HEK293 (cell line): ENCODE data around the gene PDZD8.
A peak's percentile ranks its signal among the peaks of the same experiment; 100 is the strongest.

Experiments used
- CTCF ChIA-PET: fragments of 350-600 bp; formaldehyde crosslinking; extraction: SDS; loops from one replicate; lab custom pipeline; 2021; ENCODE audit warnings: antibody characterized with exemption; lab: Yijun Ruan, JAX
- POLR2A ChIA-PET: fragments of 300-600 bp; formaldehyde crosslinking; extraction: SDS; loops from one replicate; lab custom pipeline; 2020; ENCODE audit warnings: antibody characterized with exemption, inconsistent platforms; lab: Yijun Ruan, JAX
- H3K27ac ChIP-seq: fragments of 200-500 bp; sonication (Bioruptor generic); 2 replicates; pipeline ENCODE4 v1.5.1; 2014; ENCODE audit warnings: low read depth, low read length, control low read depth, inconsistent platforms; ENCODE audit errors: extremely low read depth
- H3K36me3 ChIP-seq, 2 experiments: fragments of 200-500 bp in 1 of 2; sonication (Bioruptor generic) in 1 of 2; 1 replicate in 1 of 2; 2 replicates in 1 of 2; pipeline ENCODE4 v1.5.1; 2014 to 2017; ENCODE audit warnings: inconsistent platforms in 2 of 2, low read length in 2 of 2; ENCODE audit not compliant: control insufficient read depth in 2 of 2, insufficient read depth in 1 of 2
- H3K4me1 ChIP-seq: fragments of 200-500 bp; sonication (Bioruptor generic); 2 replicates; pipeline ENCODE4 v1.5.1; 2014; ENCODE audit warnings: mild to moderate bottlenecking, low read length, inconsistent platforms; ENCODE audit not compliant: control insufficient read depth, insufficient read depth
- H3K4me3 ChIP-seq: 2 replicates; pipeline ENCODE4 v1.5.1; 2011; ENCODE audit warnings: low read depth, mild to moderate bottlenecking, control low read depth, low read length, moderate library complexity
- H3K9me3 ChIP-seq: fragments of 200-500 bp; sonication (Bioruptor generic); 2 replicates; pipeline ENCODE4 v1.5.1; 2014; ENCODE audit warnings: low read depth, low read length, inconsistent platforms; ENCODE audit not compliant: control insufficient read depth, insufficient read depth
- IKZF3 ChIP-seq: fragments of 450-650 bp; IDR thresholded peaks from 2 replicates; pipeline ENCODE4 v1.5.0; 2018; ENCODE audit warnings: missing biosample characterization, mild to moderate bottlenecking, missing genetic modification characterization, moderate library complexity
- KLF10 ChIP-seq: fragments of 450-650 bp; IDR thresholded peaks from 2 replicates; pipeline ENCODE4 v1.5.1; 2018; ENCODE audit warnings: missing biosample characterization, mild to moderate bottlenecking, missing genetic modification characterization
- SCRT2 ChIP-seq: fragments of 450-650 bp; formaldehyde crosslinking; IDR thresholded peaks from 2 replicates; pipeline ENCODE4 v1.5.1; 2016; ENCODE audit warnings: missing biosample characterization, missing genetic modification characterization
- SP2 ChIP-seq: fragments of 450-650 bp; formaldehyde crosslinking; IDR thresholded peaks from 2 replicates; pipeline ENCODE4 v1.5.1; 2016; ENCODE audit warnings: missing biosample characterization, missing genetic modification characterization
- TRIM28 ChIP-seq: IDR thresholded peaks from 2 replicates; pipeline ENCODE4 v1.6.1; 2011; ENCODE audit warnings: low read length, control low read depth, borderline replicate concordance
- ZBTB1 ChIP-seq: fragments of 450-650 bp; formaldehyde crosslinking; IDR thresholded peaks from 2 replicates; pipeline ENCODE4 v1.5.1; 2016; ENCODE audit warnings: missing biosample characterization, missing genetic modification characterization
- ZBTB20 ChIP-seq: fragments of 450-650 bp; formaldehyde crosslinking; IDR thresholded peaks from 2 replicates; pipeline ENCODE4 v1.5.1; 2016; ENCODE audit warnings: missing biosample characterization, missing genetic modification characterization
- ZBTB44 ChIP-seq: fragments of 450-650 bp; IDR thresholded peaks from 2 replicates; pipeline ENCODE4 v1.5.1; 2018; ENCODE audit warnings: missing biosample characterization, mild to moderate bottlenecking, missing genetic modification characterization
- ZBTB7A ChIP-seq: fragments of 450-650 bp; formaldehyde crosslinking; IDR thresholded peaks from 2 replicates; pipeline ENCODE4 v1.5.1; 2016; ENCODE audit warnings: low read depth, missing biosample characterization, missing genetic modification characterization
- ZFP3 ChIP-seq: fragments of 450-650 bp; formaldehyde crosslinking; IDR thresholded peaks from 2 replicates; pipeline ENCODE4 v1.5.1; 2016; ENCODE audit warnings: low read depth, missing biosample characterization, missing genetic modification characterization
- ZIC2 ChIP-seq: fragments of 450-650 bp; formaldehyde crosslinking; IDR thresholded peaks from 2 replicates; pipeline ENCODE4 v1.5.1; 2016; ENCODE audit warnings: missing biosample characterization, missing genetic modification characterization
- ZNF18 ChIP-seq: fragments of 450-650 bp; formaldehyde crosslinking; IDR thresholded peaks from 2 replicates; pipeline ENCODE4 v1.5.1; 2016; ENCODE audit warnings: missing biosample characterization, missing genetic modification characterization
- ZNF2 ChIP-seq: fragments of 450-650 bp; formaldehyde crosslinking; IDR thresholded peaks from 2 replicates; pipeline ENCODE4 v1.5.1; 2016; ENCODE audit warnings: missing biosample characterization, missing genetic modification characterization
- ZNF292 ChIP-seq: fragments of 450-650 bp; formaldehyde crosslinking; IDR thresholded peaks from 2 replicates; pipeline ENCODE4 v1.5.1; 2016; ENCODE audit warnings: low read depth, missing biosample characterization, missing genetic modification characterization, borderline replicate concordance
- ZNF362 ChIP-seq: fragments of 450-650 bp; formaldehyde crosslinking; IDR thresholded peaks from 2 replicates; pipeline ENCODE4 v1.5.1; 2016; ENCODE audit warnings: missing biosample characterization, missing genetic modification characterization
- ZNF426 ChIP-seq: fragments of 450-650 bp; formaldehyde crosslinking; IDR thresholded peaks from 2 replicates; pipeline ENCODE4 v1.5.1; 2017; ENCODE audit warnings: missing biosample characterization, missing genetic modification characterization, mild to moderate bottlenecking, inconsistent platforms, moderate library complexity
- ZNF449 ChIP-seq: fragments of 450-650 bp; formaldehyde crosslinking; IDR thresholded peaks from 2 replicates; pipeline ENCODE4 v1.5.1; 2017; ENCODE audit warnings: missing biosample characterization, mild to moderate bottlenecking, missing genetic modification characterization, moderate library complexity
- ZNF473 ChIP-seq: fragments of 450-650 bp; formaldehyde crosslinking; IDR thresholded peaks from 2 replicates; pipeline ENCODE4 v1.5.1; 2017; ENCODE audit warnings: missing biosample characterization, missing genetic modification characterization
- ZNF530 ChIP-seq: fragments of 450-650 bp; formaldehyde crosslinking; IDR thresholded peaks from 2 replicates; pipeline ENCODE4 v1.5.1; 2016; ENCODE audit warnings: low read depth, missing biosample characterization, missing genetic modification characterization
- ZNF580 ChIP-seq: fragments of 450-650 bp; formaldehyde crosslinking; IDR thresholded peaks from 2 replicates; pipeline ENCODE4 v1.5.1; 2016; ENCODE audit warnings: missing biosample characterization, missing genetic modification characterization
- ZNF660 ChIP-seq: fragments of 450-650 bp; IDR thresholded peaks from 2 replicates; pipeline ENCODE4 v1.5.1; 2018; ENCODE audit warnings: missing biosample characterization, mild to moderate bottlenecking, missing genetic modification characterization
- ZNF677 ChIP-seq: fragments of 450-650 bp; IDR thresholded peaks from 2 replicates; pipeline ENCODE4 v1.5.0; 2018; ENCODE audit warnings: missing biosample characterization, mild to moderate bottlenecking, missing genetic modification characterization, moderate library complexity
- ZNF776 ChIP-seq: fragments of 450-650 bp; formaldehyde crosslinking; IDR thresholded peaks from 2 replicates; pipeline ENCODE4 v1.5.0; 2017; ENCODE audit warnings: missing biosample characterization, missing genetic modification characterization, borderline replicate concordance

Gene PDZD8

GRCh38 chr10:117277675-117278074, 97.6 kb downstream of the PDZD8 start:
- H3K36me3 ChIP-seq, result peaks cover 0 to 3% of the 10 kb centered on the region in 2 experiments; a peak in 1 of 3 replicates
- POLR2A ChIA-PET, result no interaction called here
- no peaks in the 10 kb centered on the region for H3K9me3 ChIP-seq
- no peak overlapping the region for H3K4me3 ChIP-seq
- CTCF ChIA-PET, result interaction anchor here (0.8 to 1.0 kb wide), 2 partner anchors 42 to 165 kb away, joined by 3 read pairs; no protein-coding TSS in a partner anchor
- 0 out of 2 replicates have a peak, but pooled peaks have one; percentile 43 for TF ChIP-seq TRIM28
- no peak for TF ChIP-seq ZNF473 (tag by site-specific recombination)
- no peak for TF ChIP-seq ZNF776 (tag by site-specific recombination)
- H3K4me1 ChIP-seq, result no peaks in the 10 kb centered on the region
- no peak overlapping the region for H3K27ac ChIP-seq

- POLR2A ChIA-PET, result no interaction called here
- Histone ChIP-seq H3K36me3 (no peaks in the 10 kb centered on the region), H3K4me1 (no peaks in the 10 kb centered on the region), H3K27ac (no peak overlapping the region), H3K9me3 (no peaks in the 10 kb centered on the region), H3K4me3 (no peak overlapping the region)
- CTCF ChIA-PET, result interaction anchor here (1.1 kb wide), 1 partner anchor 48 kb away, joined by 3 read pairs; no protein-coding TSS in a partner anchor
- TF ChIP-seq KLF10 (tag by site-specific recombination) (no peak), ZBTB7A (no peak), ZNF292 (tag by site-specific recombination) (no peak), ZIC2 (tag by site-specific recombination) (no peak), ZBTB1 (tag by site-specific recombination) (no peak), ZNF362 (tag by site-specific recombination) (no peak), SCRT2 (tag by site-specific recombination) (no peak), ZNF2 (tag by site-specific recombination) (no peak), ZBTB20 (tag by site-specific recombination) (no peak), ZNF426 (tag by site-specific recombination) (no peak)
Observed at GRCh38 chr10:117275121-117275520, 100.1 kb downstream of the PDZD8 start.

- ChIA-PET CTCF (no interaction called here), POLR2A (no interaction called here)
- Histone ChIP-seq H3K27ac (no peak overlapping the region), H3K36me3 (no peaks in the 10 kb centered on the region), H3K4me1 (no peaks in the 10 kb centered on the region), H3K9me3 (no peaks in the 10 kb centered on the region), H3K4me3 (no peak overlapping the region)
- TF ChIP-seq ZNF18, result no peak
- no peak for TF ChIP-seq ZNF677 (tag by site-specific recombination)
- TF ChIP-seq ZNF580 (tag by site-specific recombination), result no peak
- no peak for TF ChIP-seq ZBTB20 (tag by site-specific recombination)
- no peak for TF ChIP-seq SP2 (tag by site-specific recombination)
- no peak for TF ChIP-seq ZBTB44
- no peak for TF ChIP-seq ZNF449 (tag by site-specific recombination)
- no peak for TF ChIP-seq ZNF660
- TF ChIP-seq IKZF3 (tag by site-specific recombination), result no peak
- TF ChIP-seq ZFP3, result no peak
- no peak for TF ChIP-seq ZNF530 (tag by site-specific recombination)
Observed at GRCh38 chr10:117274509-117274908, 100.7 kb downstream of the PDZD8 start.
